GM18502 (cell line): ENCODE results near the gene PTBP2.

Source experiments
- ATAC-seq: cut with Tn5 transposase; IDR thresholded peaks from one replicate; pipeline ENCODE4 v1.9.1; 2021; ENCODE audit warnings: mild to moderate bottlenecking; ENCODE audit not compliant: unreplicated experiment, poor library complexity

The PTBP2 gene

GRCh38 chr1:96815914-96816313 is 94.3 kb downstream of the PTBP2 start:
- ATAC-seq, result no peak

DNA sequence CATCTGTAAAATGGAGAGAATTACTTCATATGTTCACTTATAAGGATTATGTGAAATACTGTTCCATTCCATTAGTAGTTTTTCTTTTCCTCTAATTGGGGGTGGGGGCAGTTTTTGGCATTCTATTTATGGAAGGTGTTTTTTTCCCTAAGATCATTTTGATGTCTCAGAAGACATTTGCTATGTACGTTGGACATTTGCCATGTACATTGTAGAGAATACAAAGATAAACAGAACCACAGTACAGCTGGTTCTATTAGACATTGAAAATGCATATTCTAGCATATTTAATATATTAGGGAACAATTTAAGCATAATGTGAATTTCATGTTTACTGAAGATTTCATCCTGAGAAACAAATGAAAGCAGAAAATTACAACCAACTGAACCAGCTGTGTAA is 98.5 kb downstream of the PTBP2 start:
- ATAC-seq, result no peak

DNA sequence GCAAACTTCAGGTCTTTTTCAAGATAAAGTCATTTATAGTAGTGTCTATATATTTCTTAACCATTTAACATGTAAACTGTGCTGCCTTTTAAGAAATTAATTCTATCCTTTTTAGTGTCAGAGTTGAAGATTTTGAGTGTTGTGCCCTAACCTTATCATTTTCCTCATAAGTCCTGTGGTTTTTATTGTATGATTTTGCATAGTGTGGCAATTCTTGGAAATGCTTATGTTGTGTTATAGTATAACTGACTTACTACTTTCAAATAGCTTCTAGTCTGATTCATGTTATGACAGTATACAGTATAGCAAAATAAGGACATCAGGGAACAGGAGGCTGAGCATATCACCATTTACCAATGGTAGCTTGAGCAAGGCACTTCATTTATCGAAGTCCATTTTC is 99.1 kb downstream of the PTBP2 start:
- no peak for ATAC-seq

DNA sequence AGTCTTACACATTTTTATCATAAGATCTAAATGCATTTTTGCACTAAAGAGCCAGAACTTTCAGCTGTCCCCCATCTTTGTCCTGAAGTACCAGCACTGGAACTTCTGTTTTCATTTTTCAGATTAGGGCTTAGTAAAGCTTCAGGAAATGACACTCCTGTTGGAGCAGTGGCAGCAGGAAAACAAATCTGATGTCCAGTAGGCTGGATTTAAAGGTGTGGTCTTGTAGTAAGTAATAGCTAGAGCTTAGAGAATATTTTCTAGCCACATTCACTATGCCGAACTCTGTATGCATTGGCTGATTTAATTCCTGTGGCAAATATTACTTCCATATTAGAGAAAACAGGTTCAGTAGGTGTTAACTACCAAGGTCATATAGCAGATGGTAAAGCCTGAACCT is 103.6 kb downstream of the PTBP2 start:
- no peak for ATAC-seq

- ATAC-seq, result no peak
Observed at GRCh38 chr1:96825950-96826576, 104.5 kb downstream of the PTBP2 start.

- ATAC-seq, result no peak
Observed at GRCh38 chr1:96833376-96833775, 111.8 kb downstream of the PTBP2 start.

DNA sequence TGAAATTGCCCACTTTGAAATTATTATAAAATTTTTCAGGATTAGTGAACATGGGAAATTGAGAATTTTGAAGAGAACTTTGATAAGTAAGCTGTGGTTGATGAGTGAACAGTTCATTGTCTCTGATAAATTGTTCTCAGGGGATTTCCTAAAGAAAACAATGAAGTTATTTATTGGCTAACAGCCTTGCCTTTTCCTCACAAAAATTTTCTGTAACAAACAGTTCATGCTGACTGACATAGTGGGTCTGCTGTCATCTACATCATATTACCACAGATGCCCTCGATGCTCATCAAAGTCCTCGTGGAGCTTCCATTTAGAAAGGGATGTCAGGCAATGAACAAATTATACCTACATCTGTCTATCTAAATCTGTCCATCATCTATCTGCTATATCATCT is 113.4 kb downstream of the PTBP2 start:
- no peak for ATAC-seq

DNA sequence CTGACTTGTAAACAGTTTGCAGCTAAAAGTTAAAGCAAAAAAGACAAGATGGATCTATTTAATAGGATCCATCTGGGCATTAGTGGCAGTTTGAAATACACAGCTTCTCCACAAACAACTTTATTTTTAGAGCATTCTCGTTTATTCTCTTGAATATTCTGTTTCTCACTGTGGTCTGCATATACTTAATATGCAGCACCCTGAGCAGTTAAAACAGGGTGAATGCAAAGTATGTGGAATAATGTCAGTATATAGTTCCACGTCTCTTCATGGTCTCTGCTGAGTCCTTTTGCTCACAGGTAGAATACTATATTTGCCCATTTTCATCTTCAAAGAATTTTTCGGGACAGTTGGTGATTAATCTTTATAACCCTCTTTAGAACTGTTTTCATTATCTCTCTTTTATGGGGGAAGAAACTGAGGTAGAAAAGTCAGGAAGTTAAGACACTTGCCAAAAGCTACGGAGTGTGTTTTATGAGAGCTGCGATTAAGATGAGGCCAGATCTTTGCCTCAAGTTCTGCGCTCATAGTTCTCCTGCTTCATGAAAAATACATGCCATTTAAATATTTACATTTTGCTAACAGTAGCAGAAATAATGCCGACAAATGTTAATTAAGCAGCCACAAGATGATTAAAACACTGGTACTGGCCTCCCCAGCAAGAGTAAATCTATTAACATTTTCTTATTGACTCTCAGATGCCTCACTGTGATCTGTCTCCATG is 115.6 kb downstream of the PTBP2 start:
- ATAC-seq, result no peak

- ATAC-seq, result no peak
Observed at GRCh38 chr1:96837781-96838216, 116.2 kb downstream of the PTBP2 start.

GRCh38 chr1:96840396-96840795 is 118.8 kb downstream of the PTBP2 start:
- no peak for ATAC-seq

GRCh38 chr1:96842215-96842614 is 120.6 kb downstream of the PTBP2 start:
- ATAC-seq, result no peak

DNA sequence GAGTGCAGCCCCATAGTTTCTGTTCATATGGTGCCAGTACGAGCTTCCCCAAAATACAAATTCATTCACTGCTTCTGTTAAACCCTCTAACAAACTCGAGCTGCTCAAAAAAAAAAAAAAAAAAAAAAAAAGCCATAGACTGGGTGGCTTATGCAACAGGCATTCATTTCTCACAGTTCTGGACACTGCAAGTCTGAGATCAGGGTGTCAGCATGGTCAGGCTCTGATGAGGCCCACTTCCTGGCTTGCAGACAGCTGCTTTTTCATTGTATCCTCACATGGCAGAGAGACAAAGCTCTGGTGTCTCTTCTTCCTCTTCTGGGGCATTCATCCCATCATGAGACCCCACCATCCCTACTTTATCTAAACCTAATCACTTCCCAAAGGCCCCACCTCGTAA is 121.6 kb downstream of the PTBP2 start:
- ATAC-seq, result no peak

- no peak for ATAC-seq
Observed at GRCh38 chr1:96843601-96844000, 122.0 kb downstream of the PTBP2 start.

DNA sequence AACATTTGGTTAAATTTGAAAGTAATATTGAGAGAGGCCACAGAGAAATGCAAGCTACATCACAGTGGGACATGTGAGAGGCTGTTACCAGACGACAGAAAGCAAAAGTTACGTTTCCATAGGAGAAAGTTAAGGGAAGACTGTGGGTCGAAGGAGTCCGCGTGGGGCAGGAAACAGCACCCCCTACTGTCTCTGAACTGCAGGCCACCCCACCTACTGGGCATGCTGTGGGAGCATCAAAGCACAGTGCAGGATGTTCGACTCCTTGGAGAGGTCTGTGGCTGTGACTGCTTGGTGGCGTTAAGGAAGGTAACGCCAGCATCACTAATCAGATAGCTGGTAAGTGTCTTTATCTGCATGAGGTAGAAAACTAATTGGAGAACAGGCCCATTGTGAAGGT is 123.9 kb downstream of the PTBP2 start:
- ATAC-seq, result peak; percentile 94

DNA sequence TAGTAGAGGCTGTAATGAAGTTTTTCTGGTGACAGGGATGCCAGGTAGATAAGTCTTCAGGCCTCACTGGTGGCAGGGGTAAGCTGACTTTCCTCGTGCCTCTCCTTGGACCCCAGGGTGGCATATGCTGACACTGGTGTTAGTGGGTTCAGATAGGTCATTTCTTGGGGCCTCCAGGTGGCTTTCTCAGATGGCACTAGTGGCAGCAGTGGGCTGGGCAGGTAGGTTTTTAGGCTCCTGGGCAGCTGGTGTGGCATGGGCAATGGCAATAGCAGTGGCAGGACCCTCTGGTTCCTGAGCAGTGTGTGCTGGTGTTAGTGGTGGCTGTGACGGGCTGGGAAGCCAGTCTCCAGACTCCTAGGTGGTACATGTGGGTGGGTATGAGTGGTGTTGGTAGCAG is 140.3 kb downstream of the PTBP2 start:
- no peak for ATAC-seq

GRCh38 chr1:96863449-96863848 is 141.9 kb downstream of the PTBP2 start:
- ATAC-seq, result no peak
